Stomach (tissue), 9 donors: ENCODE data around the gene UHRF2. TPM values are rescaled to one million over a fixed set of nuclear protein-coding genes. Genes with fewer than 3 reads are reported as not detected.
"Not testable (repeated sequence)": the region's sequence is repeated elsewhere in the genome, so short reads cannot be mapped to it uniquely, and the experiment has no call there.

Experiments used
- DNase-seq, 2 donors: peaks; one replicate each; pipeline versions ENCODE4 v3.0.0 to v3.0.0-alpha.2; 2013 to 2019
- H3K27ac ChIP-seq, 5 donors: fragments of 200-600 bp in 4 of 5; sonication (generic) in 4 of 5; one replicate each; pipeline ENCODE4 v1.5.1; 2013 to 2019; ENCODE audit warnings: mild to moderate bottlenecking in 1 of 5, moderate library complexity in 1 of 5
- H3K27me3 ChIP-seq, 3 donors: fragments of 200-600 bp; sonication (generic); one replicate each; pipeline ENCODE4 v1.5.1; 2017 to 2019; ENCODE audit warnings: mixed run types in 1 of 3
- H3K36me3 ChIP-seq, 4 donors: fragments of 200-600 bp; sonication (generic); 1 replicate in 3 of 4; 2 replicates in 1 of 4; pipeline ENCODE4 v1.5.1; 2016 to 2019
- H3K4me1 ChIP-seq, 4 donors: fragments of 200-600 bp; sonication (generic); one replicate each; pipeline ENCODE4 v1.5.1; 2016 to 2019
- H3K4me3 ChIP-seq, 4 donors: fragments of 200-600 bp; sonication (generic) in 3 of 4; one replicate each; pipeline ENCODE4 v1.5.1; 2016 to 2019; ENCODE audit warnings: mild to moderate bottlenecking in 1 of 4
- H3K9me3 ChIP-seq, 4 donors: fragments of 200-600 bp; sonication (generic); one replicate each; pipeline ENCODE4 v1.5.1; 2016 to 2019
- EP300 ChIP-seq: sonication (generic); formaldehyde crosslinking; IDR thresholded peaks from one replicate; pipeline ENCODE4 v1.6.1; 2017; ENCODE audit warnings: antibody characterized with exemption
- POLR2A ChIP-seq, 4 donors: fragments of 450-650 bp; IDR thresholded peaks; one replicate each; pipeline ENCODE4 v1.6.1; 2016; ENCODE audit warnings: antibody characterized with exemption in 4 of 4, control low read depth in 2 of 4, mild to moderate bottlenecking in 1 of 4, moderate library complexity in 1 of 4
- POLR2AphosphoS5 ChIP-seq, 3 donors: sonication (generic); formaldehyde crosslinking; IDR thresholded peaks; one replicate each; pipeline ENCODE4 v1.6.1; 2016; ENCODE audit warnings: antibody characterized with exemption in 3 of 3
- WGBS, 5 donors: extraction: QIAGEN DNeasy Blood & Tissue Kit in 3 of 5; methylation state at CpG; one replicate each; pipeline versions ENCODE4 v1.1.5 to v1.1.7; 2013 to 2018; 5-methylcytosine and 5-hydroxymethylcytosine counted together
- intact Hi-C: fragments of 100-400 bp; cut with DNase I; formaldehyde crosslinking; loops from one replicate; pipeline ENCODE4 v1.15.1; 2023; ENCODE audit warnings: low total_unique reads
- polyA plus RNA-seq, 3 donors: library from polyadenylated mRNA; stranded (reverse); fragments of 200-250 nt; gene quantifications; one replicate each; pipeline ENCODE4 v1.2.3, GENCODE V29; 2013
- total RNA-seq, 5 donors: library from RNA; depleted of rRNA; stranded (reverse); fragments of >200 nt; gene quantifications; one replicate each; pipeline versions ENCODE4 v1.1.0 to v1.2.3, GENCODE V29; 2014 to 2016
- TF ChIP-seq, protein P1 (sequence below), 7 experiments: fragments of 450-650 bp in 4 of 7; fragments of 200-600 bp in 3 of 7; sonication (generic) in 3 of 7; IDR thresholded peaks; one replicate each; pipeline ENCODE4 v1.5.1; 2016 to 2019; ENCODE audit warnings: antibody characterized with exemption in 7 of 7, control low read depth in 2 of 7, mild to moderate bottlenecking in 1 of 7
- donor health status: healthy with polysubstance abuse.
- donor health status: Bipolar disorder and iron deficiency.
- donor health status: healthy.

Gene UHRF2
- total and polyA plus RNA-seq, 8 donors: 9.4 to 114 (median 49.3) TPM

DNA sequence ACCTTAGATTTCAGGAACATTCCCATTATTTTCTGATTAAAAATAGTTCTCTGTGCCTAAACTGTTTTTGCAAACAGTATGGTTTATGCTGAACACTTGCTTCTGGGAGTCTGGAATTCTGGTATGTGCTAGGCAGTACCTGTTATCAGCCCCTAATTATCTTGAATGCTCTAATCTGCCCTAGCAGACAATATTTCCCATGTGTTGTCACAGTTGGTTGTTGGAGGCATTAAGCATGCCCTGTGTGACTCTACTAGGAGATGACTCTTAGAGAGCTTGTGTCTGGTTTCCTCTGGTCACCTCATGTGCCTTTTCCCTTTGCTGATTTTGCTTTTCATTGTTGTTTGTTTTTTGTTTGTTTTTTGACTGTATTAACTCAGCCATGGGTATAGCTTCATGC is 36.6 kb downstream of the UHRF2 start:
- intact Hi-C loops: no loop called here
- Histone ChIP-seq H3K27me3 (no peaks in the 10 kb centered on the region), H3K9me3 (no peaks in the 10 kb centered on the region), H3K4me3 (no peak overlapping the region), H3K4me1 (peaks cover 16 to 65% (median 48%) of the 10 kb centered on the region in 4 donors), H3K27ac (no peak overlapping the region), H3K36me3 (peaks cover 0 to 6% (median 2%) of the 10 kb centered on the region in 4 donors)
- no peak for TF ChIP-seq POLR2A (IDR thresholded peaks at IDR 0.05)
- TF ChIP-seq, protein P1, sequence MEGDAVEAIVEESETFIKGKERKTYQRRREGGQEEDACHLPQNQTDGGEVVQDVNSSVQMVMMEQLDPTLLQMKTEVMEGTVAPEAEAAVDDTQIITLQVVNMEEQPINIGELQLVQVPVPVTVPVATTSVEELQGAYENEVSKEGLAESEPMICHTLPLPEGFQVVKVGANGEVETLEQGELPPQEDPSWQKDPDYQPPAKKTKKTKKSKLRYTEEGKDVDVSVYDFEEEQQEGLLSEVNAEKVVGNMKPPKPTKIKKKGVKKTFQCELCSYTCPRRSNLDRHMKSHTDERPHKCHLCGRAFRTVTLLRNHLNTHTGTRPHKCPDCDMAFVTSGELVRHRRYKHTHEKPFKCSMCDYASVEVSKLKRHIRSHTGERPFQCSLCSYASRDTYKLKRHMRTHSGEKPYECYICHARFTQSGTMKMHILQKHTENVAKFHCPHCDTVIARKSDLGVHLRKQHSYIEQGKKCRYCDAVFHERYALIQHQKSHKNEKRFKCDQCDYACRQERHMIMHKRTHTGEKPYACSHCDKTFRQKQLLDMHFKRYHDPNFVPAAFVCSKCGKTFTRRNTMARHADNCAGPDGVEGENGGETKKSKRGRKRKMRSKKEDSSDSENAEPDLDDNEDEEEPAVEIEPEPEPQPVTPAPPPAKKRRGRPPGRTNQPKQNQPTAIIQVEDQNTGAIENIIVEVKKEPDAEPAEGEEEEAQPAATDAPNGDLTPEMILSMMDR (IDR thresholded peaks at IDR 0.05): no peak
- TF ChIP-seq EP300: no peak
- no peak for TF ChIP-seq POLR2AphosphoS5 (IDR thresholded peaks at IDR 0.05)
- DNase-seq: no peak

DNA sequence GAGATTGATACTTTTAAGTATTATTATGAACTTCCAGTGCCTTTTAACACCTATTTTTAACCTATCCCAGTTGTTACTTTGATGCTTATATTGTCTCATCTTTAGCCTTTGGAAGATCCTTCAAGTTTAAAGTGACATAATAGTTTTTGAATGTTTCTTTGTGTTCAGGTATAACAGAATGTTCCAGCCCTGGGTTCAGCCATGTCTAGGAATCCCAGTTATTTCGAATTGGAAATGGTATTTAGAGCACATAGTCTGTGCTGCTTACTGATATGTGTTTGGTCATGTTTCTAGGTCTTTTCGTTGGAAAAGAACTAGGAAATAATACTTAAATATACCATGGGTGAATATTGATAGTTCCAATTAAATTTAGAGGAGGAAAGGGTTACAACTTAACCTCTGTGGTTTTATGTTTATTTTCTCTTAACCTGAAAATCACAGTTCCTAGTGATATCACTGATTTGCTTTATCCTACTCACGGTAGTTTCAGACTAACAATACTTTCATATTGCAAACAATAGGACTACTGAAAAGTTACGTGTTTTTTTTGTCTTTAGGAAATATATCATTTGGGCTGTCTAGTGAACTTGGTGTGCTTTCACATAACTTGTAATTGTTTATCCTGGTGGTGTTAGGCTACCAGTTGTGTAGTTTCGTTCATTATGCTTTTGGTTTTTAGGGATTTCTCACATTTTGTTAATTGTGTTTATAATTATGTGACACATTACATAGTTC is 37.8 kb downstream of the UHRF2 start:
- no peak for DNase-seq
- TF ChIP-seq, protein P1 (IDR thresholded peaks at IDR 0.05): no peak
- TF ChIP-seq POLR2AphosphoS5 (IDR thresholded peaks at IDR 0.05) (no peak), POLR2A (IDR thresholded peaks at IDR 0.05) (no peak), EP300 (no peak)
- H3K9me3 ChIP-seq: no peaks in the 10 kb centered on the region
- H3K36me3 ChIP-seq: peaks cover 0 to 6% (median 0%) of the 10 kb centered on the region in 4 donors
- no peak overlapping the region for H3K27ac ChIP-seq
- intact Hi-C loops: no loop called here
- H3K4me1 ChIP-seq: peaks cover 16 to 64% (median 48%) of the 10 kb centered on the region in 4 donors
- no peak overlapping the region for H3K4me3 ChIP-seq
- WGBS, 5 donors: 39 to 63% (median 57%) methylated on average over 5 of the region's 5 CpGs
- no peaks in the 10 kb centered on the region for H3K27me3 ChIP-seq

- H3K9me3 ChIP-seq, H3K27ac ChIP-seq, H3K36me3 ChIP-seq, intact Hi-C loops, H3K4me3 ChIP-seq, H3K27me3 ChIP-seq, DNase-seq: not testable (repeated sequence)
- WGBS, 5 donors: 96 to 99% (median 98%) methylated on average over 4 of the region's 4 CpGs
- peaks cover 4 to 27% (median 14%) of the 10 kb centered on the region in 4 donors for H3K4me1 ChIP-seq
These were observed 42.3 kb downstream of the UHRF2 start for GRCh38 chr9:6455292-6455691.

DNA sequence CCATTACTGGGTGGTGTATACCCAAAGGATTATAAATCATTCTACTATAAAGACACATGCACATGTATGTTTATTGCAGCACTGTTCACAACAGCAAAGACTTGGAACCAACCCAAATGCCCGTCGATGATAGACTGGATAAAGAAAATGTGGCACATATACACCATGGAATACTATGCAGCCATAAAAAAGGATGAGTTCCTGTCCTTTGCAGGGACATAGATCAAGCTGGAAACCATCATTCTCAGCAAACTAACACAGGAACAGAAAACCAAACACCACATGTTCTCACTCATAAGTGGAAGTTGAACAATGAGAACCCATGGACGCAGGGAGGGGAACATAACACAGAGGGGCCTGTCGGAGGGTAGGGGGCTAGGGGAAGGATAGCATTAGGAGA is 45.7 kb downstream of the UHRF2 start:
- H3K4me3 ChIP-seq, intact Hi-C loops: not testable (repeated sequence)
- 87 to 100% (median 98%) methylated on average over 2 to 4 of the region's 4 CpGs for WGBS, 5 donors

GRCh38 chr9:6459718-6460117 is 46.7 kb downstream of the UHRF2 start:
- TF ChIP-seq POLR2A (IDR thresholded peaks at IDR 0.05) (no peak), POLR2AphosphoS5 (IDR thresholded peaks at IDR 0.05) (no peak), EP300 (no peak)
- TF ChIP-seq, protein P1 (IDR thresholded peaks at IDR 0.05): no peak
- no peak overlapping the region for H3K4me3 ChIP-seq
- H3K27ac ChIP-seq: no peak overlapping the region
- no peak for DNase-seq
- H3K36me3 ChIP-seq: peaks cover 0 to 30% (median 10%) of the 10 kb centered on the region in 4 donors
- WGBS, 5 donors: 89 to 96% (median 94%) methylated on average over 5 of the region's 5 CpGs
- intact Hi-C loops: no loop called here
- no peaks in the 10 kb centered on the region for H3K9me3 ChIP-seq
- H3K27me3 ChIP-seq: no peaks in the 10 kb centered on the region
- H3K4me1 ChIP-seq: no peaks in the 10 kb centered on the region

More for the DNA sequence above, 45.7 kb downstream of the UHRF2 start:
- H3K27ac ChIP-seq, H3K4me1 ChIP-seq, H3K27me3 ChIP-seq, H3K9me3 ChIP-seq, DNase-seq: not testable (repeated sequence)
- H3K36me3 ChIP-seq: peaks cover 0 to 28% (median 10%) of the 10 kb centered on the region in 4 donors
